CD4-positive, alpha-beta T cell (primary cell): ENCODE results near the gene LRP2. TPM values are rescaled to one million over a fixed set of nuclear protein-coding genes. Genes with fewer than 3 reads are reported as not detected.

Source experiments
- ATAC-seq: fragments of 200-7000 bp; cut with Tn5 transposase; one replicate; pipeline ENCODE4 v1.10.0; 2022; ENCODE audit warnings: mild to moderate bottlenecking; ENCODE audit not compliant: poor library complexity
- CTCF ChIA-PET: fragments of 350-600 bp; sonication (Branson Sonifier 250); formaldehyde crosslinking; loops from one replicate; lab custom pipeline; 2021; ENCODE audit warnings: antibody characterized with exemption, inconsistent platforms; lab: Charles Lee
- POLR2A ChIA-PET: fragments of 350-600 bp; sonication (Branson Sonifier 250); formaldehyde crosslinking; loops from one replicate; lab custom pipeline; 2021; ENCODE audit warnings: antibody characterized with exemption, inconsistent platforms; lab: Charles Lee
- DNase-seq, 14 experiments: peaks; one replicate each; pipeline ENCODE4 v3.0.0-alpha.2; 2013 to 2020; ENCODE audit warnings: mixed read lengths in 2 of 14
- H3K27ac ChIP-seq, 2 donors: one replicate each; pipeline versions ENCODE4 v1.5.1 to v1.7.0; 2013; ENCODE audit warnings: low read length in 2 of 2, low read depth in 1 of 2, mild to moderate bottlenecking in 1 of 2
- H3K27me3 ChIP-seq, 2 experiments: 1 replicate in 1 of 2; 2 replicates in 1 of 2; pipeline versions ENCODE4 v1.6.1 to v1.7.0; 2013; ENCODE audit warnings: low read length in 2 of 2, control low read depth in 1 of 2, mild to moderate bottlenecking in 1 of 2, moderate library complexity in 1 of 2; ENCODE audit not compliant: insufficient read depth in 2 of 2, control insufficient read depth in 1 of 2
- H3K36me3 ChIP-seq: one replicate; pipeline ENCODE4 v1.6.1; 2013; ENCODE audit warnings: low read length, control low read depth; ENCODE audit not compliant: insufficient read depth
- H3K4me1 ChIP-seq: one replicate; pipeline ENCODE4 v1.6.1; 2013; ENCODE audit warnings: low read length, control low read depth; ENCODE audit not compliant: insufficient read depth
- H3K4me3 ChIP-seq: one replicate; pipeline ENCODE4 v1.5.1; 2013; ENCODE audit warnings: mild to moderate bottlenecking, low read length, moderate library complexity
- H3K9me3 ChIP-seq, 2 experiments: 1 replicate in 1 of 2; 2 replicates in 1 of 2; pipeline versions ENCODE4 v1.6.1 to v1.7.0; 2013; ENCODE audit warnings: low read length in 2 of 2, mild to moderate bottlenecking in 2 of 2, control low read depth in 1 of 2, moderate library complexity in 1 of 2; ENCODE audit not compliant: control insufficient read depth in 1 of 2, insufficient read depth in 1 of 2
- H3K27ac Mint-ChIP-seq: one replicate; pipeline ENCODE4 v1.8.0; 2020; ENCODE audit warnings: mixed read lengths
- H3K27me3 Mint-ChIP-seq: one replicate; pipeline ENCODE4 v1.8.0; 2021; ENCODE audit warnings: mixed read lengths
- H3K36me3 Mint-ChIP-seq: one replicate; pipeline ENCODE4 v1.8.0; 2021; ENCODE audit warnings: low read depth, mixed read lengths
- H3K4me1 Mint-ChIP-seq: one replicate; pipeline ENCODE4 v1.8.0; 2021; ENCODE audit warnings: low read depth, mixed read lengths
- H3K4me3 Mint-ChIP-seq: one replicate; pipeline ENCODE4 v1.8.0; 2020; ENCODE audit warnings: mild to moderate bottlenecking, mixed read lengths
- H3K9me3 Mint-ChIP-seq: one replicate; pipeline ENCODE4 v1.8.0; 2020; ENCODE audit warnings: mixed read lengths
- CTCF ChIP-seq: fragments of 200-600 bp; IDR thresholded peaks from one replicate; pipeline ENCODE4 v1.8.0; 2022; ENCODE audit warnings: antibody characterized with exemption, mild to moderate bottlenecking
- intact Hi-C, 2 experiments: fragments of 100-400 bp; cut with DNase I in 1 of 2; cut with micrococcal nuclease in 1 of 2; formaldehyde crosslinking; loops; one replicate each; pipeline versions ENCODE4 v1.15.1 to v1.9.0; 2023 to 2025; cut with DNase I, micrococcal nuclease
- total RNA-seq, 174 experiments: library from RNA in 2 of 174; stranded (reverse) in 2 of 174; gene quantifications; one replicate each; pipeline ENCODE4 v1.2.3 and lab custom pipeline; 2021 to 2026

Gene LRP2
- total RNA-seq, 2 experiments from 2014 or later: 0.03 TPM; not detected in 1

- no peak overlapping the region for H3K27ac Mint-ChIP-seq
- no peak for TF ChIP-seq CTCF
- no peaks in the 10 kb centered on the region for H3K36me3 Mint-ChIP-seq
Observed at GRCh38 chr2:169091256-169091655, 271.1 kb downstream of the LRP2 start.

DNA sequence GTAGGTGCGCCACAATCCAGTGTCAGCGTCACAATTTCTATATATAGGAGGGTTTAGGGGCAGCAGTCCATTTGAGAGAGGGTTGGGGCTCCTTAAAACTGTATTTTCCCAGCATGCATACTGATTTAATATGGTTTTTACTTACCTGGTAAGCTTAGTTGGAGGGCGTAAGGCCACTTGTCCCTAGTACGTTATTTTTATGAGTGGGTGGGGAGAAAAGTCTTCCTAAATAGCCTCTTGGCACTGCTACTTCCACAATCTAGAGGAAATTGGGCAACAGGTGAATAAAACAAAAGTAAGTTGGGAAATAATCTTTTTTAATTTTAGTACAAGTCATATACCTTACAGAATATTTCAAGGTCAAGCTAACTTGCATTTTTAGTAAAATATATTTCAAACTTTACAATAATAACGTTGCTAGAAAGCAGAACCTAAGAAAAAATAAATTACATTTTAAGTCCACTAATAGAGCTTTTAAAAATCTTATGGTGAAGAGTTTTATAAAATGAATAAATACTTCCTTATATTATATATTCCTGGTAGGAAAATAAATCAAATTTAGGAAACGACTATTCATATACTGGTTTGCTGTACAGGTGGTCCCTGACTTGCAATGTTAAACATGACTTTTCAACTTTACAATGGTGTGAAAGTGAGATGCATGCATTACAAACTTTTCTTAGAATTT lies 272.1 kb downstream of the LRP2 start:
- peaks cover under 1% of the 10 kb centered on the region for H3K4me1 Mint-ChIP-seq
- Histone ChIP-seq H3K27me3 (peaks cover 0 to 2% of the 10 kb centered on the region in 2 experiments), H3K36me3 (no peaks in the 10 kb centered on the region), H3K27ac (no peak overlapping the region), H3K4me3 (no peak overlapping the region), H3K4me1 (peaks cover under 1% of the 10 kb centered on the region), H3K9me3 (no peaks in the 10 kb centered on the region)
- DNase-seq (no peak), ATAC-seq (no peak)
- peaks cover 16% of the 10 kb centered on the region for H3K27me3 Mint-ChIP-seq
- intact Hi-C loops: no loop called here
- H3K27ac Mint-ChIP-seq: no peak overlapping the region
- peaks cover 3% of the 10 kb centered on the region for H3K9me3 Mint-ChIP-seq
- ChIA-PET POLR2A (no interaction called here), CTCF (interaction anchor here (0.6 kb wide), 1 partner anchor 1350 kb away, joined by 3 read pairs; no protein-coding TSS in a partner anchor)
- H3K4me3 Mint-ChIP-seq: no peak overlapping the region
- TF ChIP-seq CTCF: no peak
- no peaks in the 10 kb centered on the region for H3K36me3 Mint-ChIP-seq

More at GRCh38 chr2:169091256-169091655, 271.1 kb downstream of the LRP2 start:
- peaks cover 10% of the 10 kb centered on the region for H3K4me1 ChIP-seq
- ATAC-seq (no peak), DNase-seq (no peak)
- CTCF ChIA-PET: no interaction called here
- H3K27me3 ChIP-seq: peaks cover 0 to 2% of the 10 kb centered on the region in 2 experiments
- peaks cover 9% of the 10 kb centered on the region for H3K4me1 Mint-ChIP-seq
- peaks cover 3% of the 10 kb centered on the region for H3K9me3 Mint-ChIP-seq
- peaks cover 13% of the 10 kb centered on the region for H3K27me3 Mint-ChIP-seq
- H3K4me3 ChIP-seq: no peak overlapping the region
- intact Hi-C loops: no loop called here
- no peak overlapping the region for H3K27ac ChIP-seq
- no peaks in the 10 kb centered on the region for H3K9me3 ChIP-seq
- no peaks in the 10 kb centered on the region for H3K36me3 ChIP-seq
- POLR2A ChIA-PET: no interaction called here
- H3K4me3 Mint-ChIP-seq: no peak overlapping the region

DNA sequence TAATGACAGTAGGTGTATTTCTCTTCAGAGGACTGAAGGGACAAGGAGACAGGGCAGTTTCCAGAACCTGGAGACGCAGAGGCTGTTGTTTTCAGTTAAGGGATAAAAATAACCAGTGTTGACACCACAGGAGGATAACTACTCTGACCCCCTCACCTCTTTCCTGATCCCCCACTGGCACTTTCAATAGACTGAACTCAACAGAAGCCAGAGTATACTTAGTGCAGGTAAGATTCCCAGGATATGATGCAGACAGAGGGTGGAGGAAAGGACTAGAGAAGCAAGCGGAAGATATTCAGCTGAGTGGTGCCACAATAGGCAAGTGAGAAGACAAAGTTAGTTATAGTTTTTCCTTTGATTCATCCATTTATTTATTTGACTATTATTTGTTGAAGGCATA lies 273.2 kb downstream of the LRP2 start:
- Histone ChIP-seq H3K27ac (no peak overlapping the region), H3K4me3 (no peak overlapping the region), H3K36me3 (no peaks in the 10 kb centered on the region), H3K27me3 (peaks cover 0 to 2% of the 10 kb centered on the region in 2 experiments), H3K4me1 (no peaks in the 10 kb centered on the region), H3K9me3 (no peaks in the 10 kb centered on the region)
- no peak for TF ChIP-seq CTCF
- POLR2A ChIA-PET: no interaction called here
- no peak overlapping the region for H3K27ac Mint-ChIP-seq
- no peak overlapping the region for H3K4me3 Mint-ChIP-seq
- intact Hi-C loops: no loop called here
- no peaks in the 10 kb centered on the region for H3K4me1 Mint-ChIP-seq
- H3K9me3 Mint-ChIP-seq: peaks cover 3% of the 10 kb centered on the region
- no peak for DNase-seq
- no peaks in the 10 kb centered on the region for H3K36me3 Mint-ChIP-seq
- ATAC-seq: no peak
- peaks cover 14% of the 10 kb centered on the region for H3K27me3 Mint-ChIP-seq
- CTCF ChIA-PET: no interaction called here
